Activated naive CD8-positive, alpha-beta T cell treated with anti-CD3 and anti-CD28 coated beads, Interleukin-2, amount 50 U/mL, for 24 hours (primary cell): ENCODE data around the gene OR2H1.

ENCODE experiments used
- ATAC-seq: fragments of 150-1000 bp; cut with Tn5 transposase; one replicate; pipeline ENCODE4 v1.10.0; 2021
- DNase-seq: peaks from one replicate; pipeline ENCODE4 v3.0.0; 2021
- H3K27ac Mint-ChIP-seq: one replicate; pipeline ENCODE4 v1.8.0; 2021; ENCODE audit warnings: mild to moderate bottlenecking, mixed read lengths
- H3K27me3 Mint-ChIP-seq: one replicate; pipeline ENCODE4 v1.8.0; 2021; ENCODE audit warnings: mixed read lengths
- H3K36me3 Mint-ChIP-seq: one replicate; pipeline ENCODE4 v1.8.0; 2021; ENCODE audit warnings: low read depth, mixed read lengths
- H3K4me1 Mint-ChIP-seq: one replicate; pipeline ENCODE4 v1.8.0; 2021; ENCODE audit warnings: mixed read lengths
- H3K4me3 Mint-ChIP-seq: one replicate; pipeline ENCODE4 v1.8.0; 2021; ENCODE audit warnings: mild to moderate bottlenecking, moderate library complexity, mixed read lengths
- H3K9me3 Mint-ChIP-seq: one replicate; pipeline ENCODE4 v1.8.0; 2021; ENCODE audit warnings: mixed read lengths

The OR2H1 gene

GRCh38 chr6:29510202-29510601, 53.2 kb downstream of the OR2H1 start:
- Mint-ChIP-seq H3K4me1 (peaks cover 4% of the 10 kb centered on the region), H3K4me3 (no peak overlapping the region), H3K36me3 (no peaks in the 10 kb centered on the region), H3K9me3 (no peaks in the 10 kb centered on the region), H3K27me3 (peaks cover 9% of the 10 kb centered on the region), H3K27ac (no peak overlapping the region)
- DNase-seq (no peak), ATAC-seq (no peak)

GRCh38 chr6:29510746-29511300, 53.9 kb downstream of the OR2H1 start:
- Mint-ChIP-seq H3K27me3 (peaks cover 9% of the 10 kb centered on the region), H3K4me3 (no peak overlapping the region), H3K27ac (no peak overlapping the region), H3K9me3 (no peaks in the 10 kb centered on the region), H3K4me1 (peaks cover 5% of the 10 kb centered on the region), H3K36me3 (no peaks in the 10 kb centered on the region)
- DNase-seq (no peak), ATAC-seq (no peak)
